ENCODE measurements around the gene RNF175.

DNA sequence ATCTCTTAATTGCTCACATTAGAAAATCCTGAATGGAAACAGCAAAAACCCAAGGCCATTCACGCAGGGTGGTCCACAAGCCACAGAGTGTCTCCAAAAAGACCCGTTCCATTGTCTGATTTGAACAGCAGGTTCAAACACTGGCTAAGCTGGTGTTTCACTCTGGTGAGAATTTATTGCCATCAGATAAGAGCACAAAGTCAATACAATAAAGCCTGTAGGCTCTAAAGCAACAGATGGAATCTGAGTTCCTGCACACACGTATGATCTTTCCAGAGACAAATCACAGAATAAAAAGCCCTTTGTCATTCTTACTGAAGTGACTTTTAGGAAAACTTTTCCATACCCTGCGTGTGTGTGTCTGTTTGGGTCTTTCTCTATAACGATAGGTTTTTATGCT lies 34.2 kb upstream of the RNF175 start:
- TF ChIP-seq, protein P1, sequence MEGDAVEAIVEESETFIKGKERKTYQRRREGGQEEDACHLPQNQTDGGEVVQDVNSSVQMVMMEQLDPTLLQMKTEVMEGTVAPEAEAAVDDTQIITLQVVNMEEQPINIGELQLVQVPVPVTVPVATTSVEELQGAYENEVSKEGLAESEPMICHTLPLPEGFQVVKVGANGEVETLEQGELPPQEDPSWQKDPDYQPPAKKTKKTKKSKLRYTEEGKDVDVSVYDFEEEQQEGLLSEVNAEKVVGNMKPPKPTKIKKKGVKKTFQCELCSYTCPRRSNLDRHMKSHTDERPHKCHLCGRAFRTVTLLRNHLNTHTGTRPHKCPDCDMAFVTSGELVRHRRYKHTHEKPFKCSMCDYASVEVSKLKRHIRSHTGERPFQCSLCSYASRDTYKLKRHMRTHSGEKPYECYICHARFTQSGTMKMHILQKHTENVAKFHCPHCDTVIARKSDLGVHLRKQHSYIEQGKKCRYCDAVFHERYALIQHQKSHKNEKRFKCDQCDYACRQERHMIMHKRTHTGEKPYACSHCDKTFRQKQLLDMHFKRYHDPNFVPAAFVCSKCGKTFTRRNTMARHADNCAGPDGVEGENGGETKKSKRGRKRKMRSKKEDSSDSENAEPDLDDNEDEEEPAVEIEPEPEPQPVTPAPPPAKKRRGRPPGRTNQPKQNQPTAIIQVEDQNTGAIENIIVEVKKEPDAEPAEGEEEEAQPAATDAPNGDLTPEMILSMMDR (IDR thresholded peaks at IDR 0.05) = no peak
- TF ChIP-seq POLR2A (IDR thresholded peaks at IDR 0.05) (no peak), EP300 (IDR thresholded peaks at IDR 0.05; ENCODE audit: low read depth) (no peak)

All from transverse colon (tissue), 3 donors.